Memory B cell (primary cell): Measurements from ENCODE around the gene KRT33B.
"Not testable (repeated sequence)": the region's sequence is repeated elsewhere in the genome, so short reads cannot be mapped to it uniquely, and the experiment has no call there.

Source experiments
- ATAC-seq: fragments of 150-1000 bp; cut with Tn5 transposase; 2 replicates; pipeline ENCODE4 v1.10.0; 2021; ENCODE audit warnings: low read depth, mild to moderate bottlenecking, moderate library complexity
- DNase-seq, 2 donors: peaks; one replicate each; pipeline ENCODE4 v3.0.0; 2022; ENCODE audit warnings: low spot score in 2 of 2
- H3K27ac Mint-ChIP-seq: one replicate; pipeline ENCODE4 v1.8.0; 2022; ENCODE audit warnings: mild to moderate bottlenecking, moderate library complexity, mixed read lengths
- H3K27me3 Mint-ChIP-seq: one replicate; pipeline ENCODE4 v1.8.0; 2022; ENCODE audit warnings: mixed read lengths
- H3K36me3 Mint-ChIP-seq: one replicate; pipeline ENCODE4 v1.8.0; 2022; ENCODE audit warnings: mild to moderate bottlenecking, mixed read lengths
- H3K4me1 Mint-ChIP-seq: one replicate; pipeline ENCODE4 v1.8.0; 2022; ENCODE audit warnings: mixed read lengths
- H3K4me3 Mint-ChIP-seq: one replicate; pipeline ENCODE4 v1.8.0; 2022; ENCODE audit warnings: mild to moderate bottlenecking, moderate library complexity, mixed read lengths
- H3K9me3 Mint-ChIP-seq: one replicate; pipeline ENCODE4 v1.8.0; 2022; ENCODE audit warnings: mixed read lengths

Gene KRT33B

DNA sequence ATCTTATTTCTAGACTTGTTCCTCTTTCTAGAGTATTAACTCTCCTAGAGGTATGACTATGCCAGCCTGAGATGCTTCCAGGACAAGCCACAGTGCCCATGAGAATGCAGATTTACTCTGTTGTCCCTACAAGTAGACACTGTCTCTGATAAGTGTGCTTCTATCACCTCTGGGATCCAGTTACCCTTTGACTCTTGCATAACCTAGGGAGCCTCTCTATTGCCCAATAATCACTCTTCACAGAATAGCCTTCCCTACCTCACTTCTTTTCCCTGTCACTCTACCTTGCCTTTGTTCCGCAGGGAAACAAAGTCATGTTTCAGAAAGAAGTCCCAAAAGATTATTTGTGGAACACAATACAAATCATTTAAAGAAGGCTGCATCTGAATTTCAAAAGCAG lies 14.1 kb upstream of the KRT33B start:
- H3K27ac Mint-ChIP-seq = no peak overlapping the region
- H3K27me3 Mint-ChIP-seq = peaks cover 12% of the 10 kb centered on the region

DNA sequence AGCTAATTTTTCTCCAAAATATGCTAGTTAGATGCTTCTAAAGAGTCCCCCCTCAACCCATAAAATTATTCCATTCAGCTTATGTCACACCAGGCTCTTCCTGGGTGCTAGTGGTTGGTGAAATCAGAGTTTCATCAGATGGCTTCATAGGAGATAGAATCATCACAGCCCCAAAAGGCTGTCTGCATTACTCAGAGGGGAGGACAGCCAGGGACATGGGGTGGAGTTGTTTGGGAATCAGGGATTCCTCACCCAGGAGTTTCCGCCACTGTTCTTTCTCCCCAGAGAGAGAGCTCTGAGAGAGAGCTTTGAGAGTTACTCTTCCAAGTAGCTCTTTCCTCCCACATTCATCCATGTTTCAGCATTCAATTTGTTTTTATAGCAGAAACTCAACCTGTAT lies 12.8 kb upstream of the KRT33B start:
- H3K27ac Mint-ChIP-seq = no peak overlapping the region
- no peak overlapping the region for H3K4me3 Mint-ChIP-seq
- ATAC-seq (no peak), DNase-seq (no peak)
- peaks cover 10% of the 10 kb centered on the region for H3K9me3 Mint-ChIP-seq
- H3K36me3 Mint-ChIP-seq = peaks cover 2% of the 10 kb centered on the region
- no peaks in the 10 kb centered on the region for H3K4me1 Mint-ChIP-seq
- H3K27me3 Mint-ChIP-seq = peaks cover 14% of the 10 kb centered on the region

More for the DNA sequence above, 14.1 kb upstream of the KRT33B start:
- Mint-ChIP-seq H3K36me3 (peaks cover 2% of the 10 kb centered on the region), H3K4me3 (no peak overlapping the region), H3K4me1 (no peaks in the 10 kb centered on the region), H3K9me3 (peaks cover 10% of the 10 kb centered on the region)
- ATAC-seq = no peak
- no peak for DNase-seq

DNA sequence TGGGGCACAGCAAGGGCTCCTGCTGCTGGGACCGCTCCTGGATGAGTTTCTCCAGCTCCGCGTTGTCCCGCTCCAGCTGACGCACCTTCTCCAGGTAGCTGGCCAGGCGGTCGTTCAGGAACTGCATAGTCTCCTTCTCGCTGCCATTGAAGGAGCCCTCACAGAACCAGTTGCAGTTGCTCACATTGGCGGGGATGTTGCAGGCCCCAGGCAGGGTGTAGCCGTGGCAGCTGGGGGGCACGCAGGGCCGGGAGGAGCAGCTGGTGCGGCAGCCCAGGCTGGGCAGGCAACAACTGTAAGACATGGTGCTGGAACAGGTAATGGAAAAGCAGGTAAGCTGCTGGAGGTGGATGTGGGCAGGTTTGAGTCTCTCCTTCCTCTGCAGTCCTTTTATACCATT lies 12.3 kb upstream of the KRT33B start, which contains the start of gene KRT34:
TSS of gene KRT34 (minus strand) at position 364 of the 400 bp plus-strand sequence. CDS start at position 304, 60 bp downstream.
- Mint-ChIP-seq H3K9me3 (peaks cover 10% of the 10 kb centered on the region), H3K27me3 (peaks cover 14% of the 10 kb centered on the region)
- not testable (repeated sequence) for H3K36me3 Mint-ChIP-seq, ATAC-seq, H3K27ac Mint-ChIP-seq, DNase-seq, H3K4me1 Mint-ChIP-seq, H3K4me3 Mint-ChIP-seq

DNA sequence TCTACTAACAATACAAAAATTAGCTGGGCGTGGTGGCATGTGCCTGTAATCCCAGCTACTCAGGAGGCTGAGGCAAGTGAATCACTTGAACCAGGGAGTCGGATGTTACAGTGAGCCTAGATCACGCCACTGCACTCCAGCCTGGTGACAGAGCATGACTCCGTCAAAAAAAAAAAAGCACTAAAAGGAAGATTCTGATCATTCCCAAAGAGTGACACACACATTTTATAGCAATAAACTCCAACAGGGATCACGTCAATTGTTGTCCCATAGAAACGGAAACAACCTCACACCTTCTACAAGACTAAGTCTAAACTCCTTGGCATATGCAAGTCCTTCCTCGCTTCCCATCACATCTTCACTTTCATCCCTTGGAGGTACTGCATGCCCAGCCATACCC lies 10.5 kb upstream of the KRT33B start:
- H3K27ac Mint-ChIP-seq, H3K9me3 Mint-ChIP-seq, H3K4me3 Mint-ChIP-seq, H3K36me3 Mint-ChIP-seq, H3K4me1 Mint-ChIP-seq, ATAC-seq, DNase-seq: not testable (repeated sequence)
- peaks cover 24% of the 10 kb centered on the region for H3K27me3 Mint-ChIP-seq

DNA sequence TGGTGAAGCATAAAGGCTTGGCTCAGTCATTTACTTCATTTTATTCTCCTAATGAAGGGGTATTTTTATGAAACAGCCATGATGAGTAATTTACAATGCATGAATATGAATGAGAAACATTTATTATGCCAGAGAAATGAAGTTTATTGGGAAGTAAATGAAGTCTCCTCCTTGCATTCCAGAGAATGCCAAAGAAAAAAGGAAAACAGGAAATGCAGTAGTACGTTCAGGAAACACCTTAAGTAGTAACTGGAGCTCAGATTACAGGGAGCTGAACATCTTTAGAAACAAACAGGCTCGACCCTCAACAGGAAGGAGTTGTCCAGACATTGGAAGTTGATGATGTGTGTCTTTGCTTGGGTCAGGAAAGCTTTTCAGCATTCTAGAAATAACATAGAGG lies 7.9 kb upstream of the KRT33B start:
- no peak overlapping the region for H3K4me3 Mint-ChIP-seq
- no peaks in the 10 kb centered on the region for H3K36me3 Mint-ChIP-seq
- DNase-seq (no peak), ATAC-seq (no peak)
- no peak overlapping the region for H3K27ac Mint-ChIP-seq
- no peaks in the 10 kb centered on the region for H3K4me1 Mint-ChIP-seq
- peaks cover 5% of the 10 kb centered on the region for H3K9me3 Mint-ChIP-seq
- H3K27me3 Mint-ChIP-seq = peaks cover 24% of the 10 kb centered on the region

DNA sequence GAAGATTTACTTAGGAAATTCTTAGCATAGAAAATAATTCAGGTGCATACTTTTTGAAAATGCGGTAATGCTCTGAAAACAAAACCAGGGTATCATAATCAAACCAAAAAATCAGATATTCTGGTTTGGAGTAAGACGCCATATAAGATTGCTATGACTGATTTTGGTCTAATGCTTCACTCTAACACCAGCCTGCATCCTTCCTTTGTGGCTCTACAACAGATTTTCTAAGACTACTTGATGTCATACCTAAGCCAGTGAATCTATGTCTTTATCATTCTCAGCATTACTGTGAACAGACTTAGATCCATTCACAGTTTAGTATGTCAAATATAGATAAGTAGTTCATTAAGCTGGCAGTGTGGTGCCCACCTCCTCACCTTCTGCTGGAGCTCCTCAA lies 590 bp downstream of the KRT33B start:
- peaks cover 5% of the 10 kb centered on the region for H3K27me3 Mint-ChIP-seq
- H3K9me3 Mint-ChIP-seq = no peaks in the 10 kb centered on the region
- H3K4me1 Mint-ChIP-seq = peaks cover 2% of the 10 kb centered on the region
- DNase-seq = no peak
- H3K36me3 Mint-ChIP-seq = no peaks in the 10 kb centered on the region
- no peak overlapping the region for H3K4me3 Mint-ChIP-seq
- H3K27ac Mint-ChIP-seq = no peak overlapping the region
- ATAC-seq = no peak

DNA sequence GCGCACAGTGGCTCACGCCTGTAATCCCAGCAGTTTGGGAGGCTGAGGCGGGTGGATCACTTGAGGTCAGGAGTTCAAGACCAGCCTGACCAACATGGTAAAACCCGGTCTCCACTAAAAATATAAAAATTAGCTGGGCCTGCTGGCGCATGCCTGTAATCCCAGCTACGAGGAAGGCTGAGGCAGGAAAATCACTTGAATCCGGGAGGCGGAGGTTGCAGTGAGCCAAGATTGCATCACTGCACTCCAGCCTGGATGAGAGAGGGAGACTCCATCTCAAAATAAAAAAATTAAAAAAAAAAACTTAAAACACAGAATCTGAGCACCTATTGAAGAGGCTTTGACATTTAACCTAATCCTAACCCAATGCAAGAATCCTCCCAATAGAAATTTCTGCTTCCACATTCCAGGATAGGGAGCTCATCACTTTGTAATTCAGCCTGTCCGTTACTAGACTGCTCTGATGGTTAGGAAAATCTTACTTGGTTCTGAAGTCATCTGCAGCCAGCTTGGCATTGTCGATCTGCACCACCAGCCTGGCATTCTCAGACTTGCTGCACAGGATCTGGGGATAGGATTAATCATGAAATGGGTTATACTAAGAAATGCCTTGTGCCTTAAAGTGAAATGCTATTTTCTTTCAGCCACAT lies 2.1 kb downstream of the KRT33B start:
- H3K36me3 Mint-ChIP-seq = no peaks in the 10 kb centered on the region
- H3K27me3 Mint-ChIP-seq = peaks cover 4% of the 10 kb centered on the region
- H3K4me1 Mint-ChIP-seq = peaks cover 2% of the 10 kb centered on the region
- H3K27ac Mint-ChIP-seq = no peak overlapping the region
- H3K9me3 Mint-ChIP-seq = no peaks in the 10 kb centered on the region
- no peak for ATAC-seq
- no peak for DNase-seq
- H3K4me3 Mint-ChIP-seq = no peak overlapping the region

DNA sequence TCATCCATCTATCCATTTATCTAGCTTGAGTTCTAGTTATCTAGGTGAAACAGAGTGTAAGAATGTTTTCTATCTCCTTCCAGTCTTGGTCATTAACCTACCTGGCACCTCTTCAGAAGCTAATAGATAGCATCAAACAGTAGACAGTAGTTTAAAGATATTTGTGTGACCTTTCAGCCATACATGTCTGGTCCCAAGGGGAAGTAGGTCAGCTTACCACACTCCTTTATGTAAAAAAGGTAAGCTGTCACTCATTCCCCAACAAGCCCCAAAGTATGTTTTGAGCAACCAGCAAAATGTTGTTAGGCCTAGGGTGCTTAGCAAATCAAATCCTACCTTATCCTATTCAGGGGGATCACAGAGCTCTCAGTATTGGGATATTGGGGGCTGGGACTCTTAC lies 3.5 kb downstream of the KRT33B start:
- ATAC-seq = no peak

DNA sequence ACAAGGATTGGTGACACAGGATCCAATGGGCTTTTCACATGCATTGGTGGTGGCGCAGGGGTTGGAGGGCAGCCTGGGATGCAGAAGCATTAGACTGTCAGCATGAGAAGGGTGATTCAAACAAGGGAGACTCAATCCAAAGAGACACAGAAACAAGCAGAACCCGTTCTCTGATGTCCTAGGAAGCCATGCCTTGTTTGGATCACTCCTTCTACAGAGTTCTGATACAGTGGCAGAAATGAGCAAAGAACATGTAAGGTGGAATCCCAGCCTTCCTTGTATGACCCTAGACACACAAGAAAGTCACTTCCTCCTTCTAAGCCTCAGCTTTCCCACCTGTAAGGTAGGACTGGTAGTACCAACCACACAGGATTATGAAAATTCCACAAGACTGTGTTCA lies 5.7 kb downstream of the KRT33B start:
- H3K4me1 Mint-ChIP-seq = peaks cover 2% of the 10 kb centered on the region
- no peak overlapping the region for H3K4me3 Mint-ChIP-seq
- H3K27me3 Mint-ChIP-seq = peaks cover 6% of the 10 kb centered on the region
- ATAC-seq (no peak), DNase-seq (no peak)
- peaks cover 1% of the 10 kb centered on the region for H3K9me3 Mint-ChIP-seq
- H3K27ac Mint-ChIP-seq = no peak overlapping the region
- no peaks in the 10 kb centered on the region for H3K36me3 Mint-ChIP-seq

More for the DNA sequence above, 3.5 kb downstream of the KRT33B start:
- no peaks in the 10 kb centered on the region for H3K36me3 Mint-ChIP-seq
- no peaks in the 10 kb centered on the region for H3K9me3 Mint-ChIP-seq
- no peak overlapping the region for H3K4me3 Mint-ChIP-seq
- H3K27me3 Mint-ChIP-seq = peaks cover 6% of the 10 kb centered on the region
- peaks cover 2% of the 10 kb centered on the region for H3K4me1 Mint-ChIP-seq
- no peak overlapping the region for H3K27ac Mint-ChIP-seq
- DNase-seq = no peak

DNA sequence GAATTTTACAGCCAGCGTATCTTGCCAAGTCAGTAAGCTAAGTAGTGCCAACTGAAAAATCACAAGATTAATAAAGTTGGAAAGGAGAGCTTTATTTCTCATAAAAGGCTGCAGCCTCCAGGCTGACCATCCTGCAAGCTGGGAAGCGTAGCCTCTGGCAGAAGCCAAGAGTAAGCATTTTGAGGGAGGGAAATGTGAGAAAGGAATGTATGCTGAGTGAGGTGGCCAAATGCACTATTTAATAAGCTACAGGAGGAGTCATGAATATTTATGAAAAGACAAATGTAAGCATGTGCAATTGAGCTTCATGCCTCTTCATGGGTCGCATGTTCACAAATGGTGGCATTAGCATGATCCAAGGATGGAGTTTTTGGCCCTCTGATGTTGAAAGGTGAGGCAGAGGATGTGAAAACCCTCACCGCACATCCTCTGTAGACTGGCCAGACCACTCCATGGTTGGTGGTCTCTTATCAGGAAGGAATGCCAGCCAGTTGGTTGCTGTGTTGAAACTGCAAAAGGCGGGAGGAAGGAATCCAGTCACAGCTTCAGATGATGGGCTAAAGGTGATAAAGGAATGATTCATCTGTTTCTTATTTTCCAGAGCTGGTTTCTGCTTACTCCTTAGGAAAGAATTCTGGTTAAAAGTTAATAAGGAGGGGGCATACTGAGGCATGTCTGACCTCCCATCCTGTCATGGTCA lies 9.2 kb downstream of the KRT33B start:
- Mint-ChIP-seq H3K9me3 (peaks cover 2% of the 10 kb centered on the region), H3K36me3 (no peaks in the 10 kb centered on the region), H3K4me1 (no peaks in the 10 kb centered on the region), H3K4me3 (no peak overlapping the region), H3K27ac (no peak overlapping the region), H3K27me3 (peaks cover 9% of the 10 kb centered on the region)
- DNase-seq = no peak
- no peak for ATAC-seq

DNA sequence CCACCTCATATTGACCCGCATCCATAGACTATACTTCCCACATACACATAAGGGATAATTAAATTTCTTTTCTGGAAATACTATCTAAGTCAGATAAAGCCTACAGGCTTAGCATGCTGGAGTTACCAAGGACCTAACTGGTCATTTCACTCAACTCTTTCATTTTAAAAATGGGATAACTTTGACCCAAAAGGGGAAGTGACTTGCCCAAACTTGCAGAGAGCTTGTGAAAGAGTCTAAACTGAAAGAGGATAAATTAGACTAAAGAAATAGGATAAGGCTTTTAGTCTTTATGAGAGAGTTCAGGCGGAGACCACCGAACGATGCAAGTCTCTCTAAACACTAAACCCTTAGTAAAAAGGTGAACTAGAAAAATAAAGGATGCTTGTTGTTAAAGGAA lies 15.1 kb downstream of the KRT33B start:
- Mint-ChIP-seq H3K36me3 (no peaks in the 10 kb centered on the region), H3K4me3 (no peak overlapping the region), H3K27ac (no peak overlapping the region), H3K27me3 (peaks cover 13% of the 10 kb centered on the region), H3K4me1 (no peaks in the 10 kb centered on the region), H3K9me3 (peaks cover 1% of the 10 kb centered on the region)
- ATAC-seq = no peak
- no peak for DNase-seq

DNA sequence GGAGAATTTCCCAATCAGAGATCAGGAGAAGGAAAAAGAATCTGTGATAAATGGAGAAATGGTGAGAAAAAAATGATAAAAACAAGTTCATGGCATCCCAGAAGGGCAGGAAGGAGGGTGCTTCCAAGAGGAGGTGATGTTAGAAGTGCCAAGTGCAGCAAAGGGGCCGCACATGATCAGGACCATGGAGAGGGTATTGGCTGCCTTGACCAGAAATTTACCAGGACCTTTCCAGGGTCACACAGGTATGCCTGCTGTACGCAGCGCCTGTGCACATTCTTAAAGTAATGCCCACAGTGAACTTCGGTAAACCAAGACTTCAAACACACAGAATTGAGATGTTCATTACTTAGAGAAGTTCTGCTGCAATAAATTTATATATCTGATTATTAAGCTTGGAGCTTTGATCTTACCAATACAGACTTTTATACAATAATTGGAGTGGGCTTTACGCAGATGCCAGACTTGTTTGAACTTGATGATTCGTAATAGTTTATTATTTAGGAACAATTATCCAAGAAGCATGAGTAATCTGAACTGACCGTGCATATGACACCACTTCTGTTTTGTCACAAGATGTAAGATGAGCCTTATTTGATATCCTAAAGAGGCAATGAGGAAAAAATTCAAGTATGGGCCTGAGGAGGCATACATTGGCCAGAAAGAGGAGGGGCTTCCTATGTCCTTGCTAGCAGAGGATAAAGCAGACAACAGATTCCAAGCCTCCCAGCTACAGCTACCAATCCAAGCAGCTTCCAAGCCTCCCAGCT lies 16.8 kb downstream of the KRT33B start:
- H3K27me3 Mint-ChIP-seq = peaks cover 13% of the 10 kb centered on the region
- H3K9me3 Mint-ChIP-seq = peaks cover 1% of the 10 kb centered on the region
- DNase-seq = no peak
- H3K4me3 Mint-ChIP-seq = no peak overlapping the region
- no peak for ATAC-seq
- H3K27ac Mint-ChIP-seq = no peak overlapping the region
- H3K36me3 Mint-ChIP-seq = no peaks in the 10 kb centered on the region
- H3K4me1 Mint-ChIP-seq = no peaks in the 10 kb centered on the region

DNA sequence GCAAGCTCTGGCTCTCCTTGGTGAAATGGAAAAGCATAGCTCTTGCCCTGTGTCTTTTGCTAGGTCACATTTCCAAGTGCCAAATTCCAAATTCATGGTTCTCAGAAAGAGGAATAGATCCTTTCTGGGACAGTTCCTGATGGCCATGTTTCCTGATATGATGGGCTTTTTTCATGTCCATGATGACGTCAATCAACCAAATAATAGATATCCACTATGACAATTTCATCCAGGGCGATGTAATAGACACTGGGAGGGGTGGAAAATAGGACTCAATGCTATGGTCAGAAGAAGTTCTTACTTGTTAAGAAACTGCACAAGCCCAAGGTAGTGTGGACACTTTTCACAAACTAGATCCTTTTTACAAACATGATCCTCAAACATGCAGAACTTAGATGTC lies 18.4 kb downstream of the KRT33B start:
- Mint-ChIP-seq H3K36me3 (no peaks in the 10 kb centered on the region), H3K9me3 (no peaks in the 10 kb centered on the region), H3K27me3 (peaks cover 10% of the 10 kb centered on the region), H3K27ac (no peak overlapping the region), H3K4me3 (no peak overlapping the region), H3K4me1 (no peaks in the 10 kb centered on the region)
- no peak for ATAC-seq
- DNase-seq = no peak

DNA sequence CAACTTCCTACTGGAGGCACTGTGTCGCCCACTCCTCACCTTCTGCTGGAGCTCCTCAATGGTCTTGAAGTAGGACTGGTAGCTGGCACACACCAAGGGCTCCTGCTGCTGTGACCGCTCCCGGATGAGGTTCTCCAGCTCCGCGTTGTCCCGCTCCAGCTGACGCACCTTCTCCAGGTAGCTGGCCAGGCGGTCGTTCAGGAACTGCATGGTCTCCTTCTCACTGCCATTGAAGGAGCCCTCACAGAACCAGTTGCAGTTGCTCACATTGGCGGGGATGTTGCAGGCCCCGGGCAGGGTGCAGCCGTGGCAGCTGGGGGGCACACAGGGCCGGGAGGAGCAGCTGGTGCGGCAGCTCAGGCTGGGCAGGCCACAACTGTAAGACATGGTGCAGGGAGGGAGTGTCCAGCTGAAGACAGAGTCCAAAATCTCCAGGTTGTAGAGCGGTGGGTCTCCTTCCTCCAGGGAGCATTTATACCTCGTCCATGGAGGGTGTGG lies 19.2 kb downstream of the KRT33B start, which contains the start of gene KRT33A:
TSS of gene KRT33A (minus strand) at position 448 of the 498 bp plus-strand sequence. CDS start at position 387, 61 bp downstream.
- H3K27me3 Mint-ChIP-seq, H3K9me3 Mint-ChIP-seq, H3K27ac Mint-ChIP-seq, H3K4me3 Mint-ChIP-seq, DNase-seq, H3K4me1 Mint-ChIP-seq, H3K36me3 Mint-ChIP-seq, ATAC-seq: not testable (repeated sequence)
